DLD1 (cell line): ENCODE results near the gene AIFM3.

Experiments used
- in situ Hi-C: cut with HindIII; loops from 2 replicates; pipeline ENCODE4 v1.10.0; 2017; ENCODE audit warnings: low sequenced_read_pairs

Gene AIFM3

GRCh38 chr22:20955548-20955947 is 11.5 kb upstream of the AIFM3 start:
- in situ Hi-C loops: no loop called here

GRCh38 chr22:20956258-20957101 is 10.6 kb upstream of the AIFM3 start:
- in situ Hi-C loops: no loop called here

- in situ Hi-C loops: no loop called here
These were observed 9.9 kb upstream of the AIFM3 start for GRCh38 chr22:20957102-20957682.

- in situ Hi-C loops: no loop called here
These were observed 9.2 kb upstream of the AIFM3 start for GRCh38 chr22:20957683-20958431.

GRCh38 chr22:20959578-20960461 is 7.2 kb upstream of the AIFM3 start:
- in situ Hi-C loops: no loop called here

- in situ Hi-C loops: no loop called here
These were observed 6.4 kb upstream of the AIFM3 start for GRCh38 chr22:20960609-20961008.

GRCh38 chr22:20962491-20962945 is 4.5 kb upstream of the AIFM3 start:
- in situ Hi-C loops: no loop called here

GRCh38 chr22:20963201-20964052 is 3.6 kb upstream of the AIFM3 start:
- in situ Hi-C loops: no loop called here

GRCh38 chr22:20964090-20964798 is 2.8 kb upstream of the AIFM3 start:
- in situ Hi-C loops: no loop called here

GRCh38 chr22:20964799-20965103 is 2.3 kb upstream of the AIFM3 start:
- in situ Hi-C loops: no loop called here

GRCh38 chr22:20965104-20965887 is 1.8 kb upstream of the AIFM3 start:
- in situ Hi-C loops: no loop called here

- in situ Hi-C loops: no loop called here
These were observed 883 bp upstream of the AIFM3 start for GRCh38 chr22:20965888-20966855.

- in situ Hi-C loops: no loop called here
These were observed 699 bp downstream of the AIFM3 start for GRCh38 chr22:20967697-20968211.

GRCh38 chr22:20968281-20968977 is 1.4 kb downstream of the AIFM3 start:
- in situ Hi-C loops: no loop called here

- in situ Hi-C loops: no loop called here
These were observed 4.0 kb downstream of the AIFM3 start for GRCh38 chr22:20970939-20971657.
